Stimulated activated CD4-positive, alpha-beta T cell treated with anti-CD3 and anti-CD28 coated beads, Interleukin-15, amount 100 ng/mL, for 48 hours (primary cell): ENCODE results near the gene SEMA4D.

Source experiments
- DNase-seq, 2 donors: peaks; one replicate each; pipeline ENCODE4 v3.0.0-alpha.2; 2020; ENCODE audit warnings: low read depth in 2 of 2

Gene SEMA4D

DNA sequence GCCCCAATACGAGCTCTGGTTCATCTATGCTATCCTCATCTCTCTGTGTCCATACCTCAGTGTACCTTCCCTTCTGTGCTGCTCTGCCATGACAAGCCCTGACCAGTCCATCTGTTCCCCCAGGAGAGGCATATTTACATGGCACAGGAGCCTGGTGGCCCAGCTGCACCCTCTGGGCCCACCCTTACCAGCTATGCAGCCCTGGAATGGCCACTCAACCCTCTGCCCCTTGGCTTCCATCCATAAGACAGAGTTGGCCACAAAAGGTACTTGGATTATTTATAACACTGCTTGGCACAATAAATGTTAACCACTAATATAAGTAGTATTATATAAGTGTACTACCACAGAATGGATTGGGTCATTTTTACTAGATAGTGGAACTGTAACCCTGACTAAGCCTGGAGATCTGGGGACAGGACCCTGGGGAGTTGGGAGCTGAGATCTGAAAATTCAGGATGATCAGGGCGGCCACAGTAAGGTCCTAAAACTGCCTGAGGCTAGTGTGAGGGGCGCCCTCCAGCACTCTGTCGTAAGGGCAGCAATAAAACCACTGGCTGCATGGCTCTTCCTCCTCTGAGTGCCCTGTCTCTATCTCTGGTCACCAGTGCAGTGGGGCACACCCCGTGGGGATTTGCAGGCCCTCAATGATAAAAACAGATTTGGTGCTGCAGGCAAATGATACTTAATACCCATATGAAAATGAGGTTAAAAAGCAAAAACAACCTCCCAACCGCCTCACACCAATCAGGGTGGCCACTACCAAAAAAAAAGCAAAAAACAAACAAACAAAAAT is 65.8 kb downstream of the SEMA4D start:
- DNase-seq = no peak

DNA sequence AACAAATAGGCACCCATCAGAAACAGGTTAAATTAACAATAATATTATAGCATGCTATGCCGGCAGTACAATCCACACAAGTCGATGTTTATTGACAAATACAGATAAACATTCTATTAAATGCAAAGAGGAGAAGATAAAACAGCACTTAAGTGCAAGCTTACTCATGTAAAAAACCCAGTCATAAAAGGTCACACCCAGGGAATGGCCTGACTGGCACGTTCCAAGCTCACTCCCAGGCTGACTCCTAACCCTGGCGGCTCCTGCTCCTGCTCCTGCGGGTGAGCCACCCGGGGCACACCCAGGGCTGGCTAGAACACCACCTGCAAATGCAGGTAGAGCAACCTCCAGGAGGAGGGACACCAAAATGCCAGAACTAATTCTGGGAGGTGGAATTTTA is 66.9 kb downstream of the SEMA4D start:
- no peak for DNase-seq

DNA sequence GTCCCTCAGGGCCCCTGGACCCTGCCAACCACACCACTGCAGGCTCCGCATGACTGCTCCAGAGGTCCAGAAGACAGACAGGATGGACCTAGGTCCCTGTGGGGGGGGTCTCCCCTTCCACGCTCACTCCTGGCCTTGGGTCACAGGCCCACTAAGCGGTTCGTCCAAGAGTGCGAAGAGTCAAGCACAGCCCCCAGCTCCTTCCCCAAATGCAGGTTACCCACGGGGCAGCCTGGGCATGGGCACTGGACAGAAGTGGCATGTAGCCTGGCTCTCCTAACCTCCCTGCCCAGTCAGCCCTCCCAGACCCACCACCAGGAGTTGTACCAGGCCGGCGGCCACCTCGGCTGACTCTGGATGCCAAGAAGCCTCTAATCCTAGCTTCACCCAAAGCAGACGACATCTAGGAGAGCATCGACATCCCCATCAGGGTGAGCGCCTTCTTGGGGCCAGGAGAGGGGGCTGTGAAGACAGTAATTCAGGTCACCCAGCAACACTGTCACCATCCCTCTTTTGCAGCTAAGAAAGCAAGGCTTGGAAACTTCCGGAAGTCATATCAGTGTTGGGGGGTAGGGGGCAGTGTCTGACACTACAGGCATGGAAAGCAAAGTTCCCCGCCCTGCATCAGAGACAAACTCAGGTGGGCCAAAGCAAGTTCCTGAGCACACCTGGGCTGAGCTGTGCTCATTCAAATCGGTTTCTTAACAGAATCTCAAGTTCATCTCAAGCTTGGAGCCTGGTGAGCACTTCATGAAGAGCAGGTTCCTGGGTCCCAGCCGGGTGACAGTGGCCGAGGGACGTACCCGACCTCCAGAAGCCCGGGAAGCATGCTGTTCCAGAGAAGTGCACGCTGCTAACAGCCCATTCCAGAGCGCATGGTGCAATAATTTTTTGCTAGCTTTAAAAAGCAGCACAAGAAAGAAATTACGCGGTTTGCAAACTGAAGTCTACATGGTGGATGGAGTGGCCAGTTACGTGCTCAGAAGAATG is 68.7 kb downstream of the SEMA4D start:
- no peak for DNase-seq

DNA sequence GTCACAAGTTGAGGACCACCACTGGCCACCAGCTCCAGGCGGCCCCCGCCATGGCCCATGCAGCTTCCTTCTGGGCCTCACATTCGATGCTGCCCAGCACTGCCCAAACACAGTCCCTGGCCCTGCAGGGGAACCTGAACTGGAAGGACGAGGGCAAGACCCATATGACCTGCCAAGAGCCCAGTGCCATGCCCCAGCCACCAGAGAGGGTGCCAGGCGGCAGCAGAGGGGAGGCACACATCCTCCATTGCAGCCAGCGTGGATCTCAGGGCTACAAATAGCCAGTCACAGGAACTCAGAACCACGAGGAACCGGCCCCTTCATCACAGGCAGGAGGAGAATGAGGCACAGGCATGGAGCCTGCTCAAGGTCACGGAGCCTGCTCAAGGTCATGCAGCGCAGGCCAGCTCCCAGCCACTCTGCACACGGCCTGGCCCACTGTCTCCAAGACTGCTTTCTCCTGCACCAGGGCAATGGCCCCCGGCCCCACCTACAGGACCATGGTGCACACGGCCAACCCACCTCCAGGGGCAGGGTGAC is 69.6 kb downstream of the SEMA4D start:
- DNase-seq = no peak

DNA sequence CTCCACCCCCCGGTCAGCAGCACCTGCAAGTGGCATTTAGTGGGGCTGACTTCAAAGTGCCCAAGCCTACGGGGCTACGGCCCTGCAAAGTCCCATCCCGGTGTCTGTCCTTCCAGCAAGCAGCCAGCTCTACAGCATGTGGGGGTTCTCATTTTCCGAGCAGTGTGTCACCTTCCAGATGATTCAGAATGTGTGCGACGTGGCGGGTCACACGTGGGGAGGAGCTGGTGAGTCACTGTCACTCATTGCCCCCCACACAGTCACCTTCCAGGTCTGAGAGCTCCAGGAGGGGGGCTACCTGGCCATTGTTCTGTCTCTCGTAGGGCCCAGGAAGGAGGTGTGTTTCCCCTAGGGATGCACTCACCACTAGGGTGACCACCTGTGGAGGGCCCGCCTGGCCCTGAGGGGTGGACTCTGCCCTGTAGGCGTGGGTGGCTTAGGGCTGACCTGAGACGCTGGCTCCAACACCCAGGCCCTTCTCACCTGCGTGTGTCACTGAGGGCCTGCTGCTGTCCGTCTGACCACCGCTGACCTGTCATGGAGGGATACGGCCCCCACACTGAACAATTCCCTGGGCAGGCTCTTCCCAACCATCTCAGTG is 70.2 kb downstream of the SEMA4D start:
- peak; percentile 80 to 81 for DNase-seq

DNA sequence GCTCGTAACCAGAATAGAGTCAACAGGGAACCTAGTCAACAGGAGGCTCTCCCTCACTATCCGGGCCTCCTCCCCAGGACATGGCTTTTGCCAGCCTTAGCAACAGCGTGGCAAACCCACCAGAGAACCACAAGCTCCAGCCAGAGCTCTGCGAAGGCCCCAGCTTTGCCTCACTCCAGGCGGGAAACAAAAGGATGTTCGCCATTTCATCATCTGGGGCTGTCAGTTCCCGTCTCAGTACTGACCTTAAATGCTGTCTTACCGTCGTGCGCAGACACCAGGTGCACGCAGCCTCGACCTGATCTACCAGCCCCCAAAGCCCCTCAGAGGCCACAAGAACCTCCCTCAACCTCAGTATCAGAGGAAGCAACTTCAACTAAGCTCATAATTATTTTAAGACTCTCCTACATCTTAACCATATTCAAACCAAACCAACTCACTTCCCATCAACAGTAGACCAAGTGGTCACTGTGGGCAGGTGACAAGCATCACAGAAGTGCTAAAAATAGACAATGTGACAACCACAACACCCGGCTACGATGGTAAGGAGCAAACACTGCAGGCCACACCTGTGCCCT is 71.4 kb downstream of the SEMA4D start:
- no peak for DNase-seq

DNA sequence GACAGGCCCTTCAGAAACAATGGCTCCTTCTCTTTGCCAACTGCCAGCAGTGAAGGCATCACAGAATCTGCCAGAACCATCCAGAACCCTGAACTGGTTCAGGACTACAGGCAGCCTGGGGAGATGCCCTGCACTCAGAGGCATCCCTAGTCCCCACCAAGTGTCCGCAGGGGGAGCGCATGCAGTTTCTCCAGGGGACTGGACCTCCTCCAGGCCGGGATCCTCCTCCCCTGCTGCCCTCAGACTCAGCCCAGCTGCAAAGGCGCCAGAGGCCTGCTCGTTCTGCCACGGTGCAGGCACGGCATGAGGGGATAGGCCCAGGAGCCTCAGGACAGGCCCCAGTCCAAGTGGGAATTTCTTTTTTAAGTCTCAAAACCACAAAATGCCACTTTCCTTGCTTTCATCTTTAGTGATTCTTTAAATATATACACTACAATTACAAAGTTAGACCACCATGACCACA is 72.0 kb downstream of the SEMA4D start:
- no peak for DNase-seq

DNA sequence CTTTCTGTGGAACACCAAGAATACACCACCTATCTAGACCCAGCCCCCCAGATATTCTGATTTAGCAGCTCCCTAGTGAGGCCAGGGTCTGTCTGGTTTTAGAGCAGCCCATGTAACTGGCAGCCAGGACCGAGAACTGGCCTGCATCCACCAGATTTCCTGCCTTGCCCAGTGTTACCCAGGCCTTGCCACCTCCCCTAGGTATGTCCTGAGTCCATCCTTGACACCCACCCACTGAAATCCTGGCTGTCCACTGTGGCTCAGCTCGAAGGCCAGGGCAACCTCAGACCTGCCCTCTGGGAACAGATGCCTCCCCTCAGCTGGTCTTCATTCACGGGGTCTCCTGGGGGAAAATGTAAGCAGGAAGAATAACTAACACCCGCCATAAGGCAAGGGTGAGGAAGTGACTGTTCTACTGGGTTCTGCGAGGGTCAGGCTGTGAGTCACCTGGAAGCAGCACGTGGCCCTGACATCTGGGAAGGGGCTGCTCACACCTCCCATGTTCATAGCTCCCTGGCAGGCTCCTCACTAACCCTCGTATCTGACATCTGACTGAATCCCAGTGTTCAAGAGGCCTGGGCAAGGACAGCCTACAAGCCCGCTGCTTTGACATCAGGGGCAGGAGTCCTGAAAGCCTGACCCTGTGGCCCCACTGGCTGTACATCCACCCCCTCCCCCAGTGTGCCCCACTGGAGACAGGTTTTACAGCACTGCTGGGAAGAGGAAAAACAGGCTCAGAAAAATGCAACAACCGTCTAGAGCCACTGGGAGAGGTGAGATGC is 72.7 kb downstream of the SEMA4D start:
- no peak for DNase-seq

DNA sequence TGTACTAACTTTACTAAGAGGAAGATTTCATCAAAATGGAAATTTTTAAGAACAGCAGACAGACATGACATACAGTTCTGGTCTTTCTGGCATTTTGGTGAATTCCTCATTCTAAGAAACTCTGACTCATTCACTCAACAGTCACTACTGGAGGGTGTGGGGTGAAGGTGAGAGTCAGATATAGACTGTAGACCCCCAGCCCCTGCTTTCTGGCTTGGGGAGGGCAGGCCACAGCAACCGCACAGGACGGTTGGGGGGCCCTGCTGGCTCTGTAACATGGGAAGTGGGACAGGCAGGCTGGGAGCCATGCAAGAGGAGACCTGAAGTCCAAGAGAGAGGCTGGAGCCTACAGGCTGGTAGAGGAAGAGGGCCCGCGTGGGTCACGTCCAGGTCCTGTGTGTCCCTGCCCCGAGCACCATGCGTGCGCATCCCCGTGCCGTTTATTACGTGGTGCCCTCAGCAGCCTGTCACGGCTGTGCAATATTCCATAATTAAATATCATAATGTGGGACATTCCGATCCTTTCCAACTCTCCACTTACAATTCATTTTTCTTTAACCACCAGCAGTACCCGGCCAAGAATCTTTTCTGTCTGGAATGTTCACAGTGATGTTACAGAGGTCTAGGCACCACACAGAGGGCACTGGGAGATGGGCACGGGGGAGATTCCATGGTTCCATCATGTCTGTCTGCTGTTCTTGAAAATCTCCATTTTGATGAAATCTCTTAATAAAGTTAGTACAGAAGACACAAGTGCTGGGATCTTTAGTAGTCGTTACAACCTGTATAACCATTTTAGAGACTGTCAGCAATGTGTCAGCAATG is 75.5 kb downstream of the SEMA4D start:
- peak in 1 of 2 donors; percentile 57 for DNase-seq

DNA sequence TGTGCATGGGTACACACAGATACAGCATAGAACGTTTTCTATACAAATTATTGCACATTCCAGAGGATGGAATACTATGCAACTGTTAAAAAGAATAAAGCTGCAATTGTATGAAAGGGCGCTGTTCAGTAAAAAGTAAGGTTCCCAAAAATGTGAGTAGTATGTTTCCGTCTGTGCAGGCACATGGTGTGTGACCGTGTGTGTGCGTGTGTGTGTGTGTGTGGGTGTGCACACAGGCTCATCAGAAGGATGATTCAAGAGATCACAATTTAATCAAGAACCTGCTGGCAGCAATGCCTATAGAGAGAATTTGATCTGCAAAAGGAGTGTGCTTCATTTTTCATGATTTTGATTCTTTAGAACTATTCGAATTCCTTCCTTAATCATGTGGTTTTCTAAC is 76.3 kb downstream of the SEMA4D start:
- DNase-seq = no peak

DNA sequence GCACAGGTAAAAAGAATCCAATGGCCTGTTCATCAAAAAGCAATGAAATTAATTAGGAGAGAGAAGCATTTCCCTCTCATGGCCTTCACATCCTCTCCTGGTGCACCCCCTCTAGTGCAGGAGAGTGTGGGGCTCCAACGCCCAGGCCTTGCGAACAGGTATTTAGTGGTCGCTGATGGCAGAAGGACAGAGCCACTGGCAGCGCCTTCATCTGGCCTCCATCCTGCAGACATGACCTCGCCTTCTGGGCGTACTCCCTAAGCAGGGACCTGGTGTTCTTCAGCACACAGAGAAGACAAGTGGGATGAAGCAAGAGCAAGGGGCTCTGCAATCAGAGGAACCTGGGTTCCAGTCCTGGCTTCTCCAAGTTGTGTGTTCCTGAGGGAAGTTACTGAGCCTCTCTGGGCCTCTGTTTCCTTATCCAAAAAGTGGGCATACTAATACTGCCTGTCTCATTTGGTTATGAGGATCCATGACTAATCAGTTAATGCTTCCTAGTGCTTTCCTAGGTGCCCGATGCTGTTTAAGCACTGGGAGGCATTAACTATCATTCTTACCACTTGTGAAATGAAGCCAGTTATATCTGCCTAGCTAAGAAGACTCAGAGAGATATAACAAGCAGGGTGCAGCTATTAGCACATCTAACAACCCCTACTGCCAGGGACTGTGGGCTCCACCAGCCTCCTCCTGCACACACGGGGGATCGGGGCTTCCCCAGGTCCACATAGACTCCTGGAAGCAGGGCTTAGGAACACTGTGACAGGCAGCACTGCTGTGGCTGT is 77.3 kb downstream of the SEMA4D start:
- DNase-seq = no peak

DNA sequence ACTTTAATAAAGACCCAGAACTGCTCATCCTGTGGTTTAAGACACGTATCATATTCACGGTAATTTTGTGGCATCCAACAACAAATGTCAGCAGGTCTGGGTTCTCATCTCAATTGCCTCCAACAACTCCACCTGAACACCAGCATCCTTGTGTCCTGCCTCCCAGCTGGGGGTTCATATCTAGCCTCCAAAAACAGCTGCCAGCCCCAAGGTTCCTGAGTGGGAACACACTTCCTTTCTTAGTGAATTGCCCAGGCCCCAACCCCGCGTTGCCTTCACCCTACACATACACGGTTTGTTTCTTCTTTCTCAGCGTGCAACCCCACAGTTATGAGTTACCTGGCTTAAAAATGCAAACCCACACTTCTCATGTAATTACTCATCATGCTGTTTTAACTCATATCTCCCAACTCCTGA is 77.9 kb downstream of the SEMA4D start:
- peak in 1 of 2 donors; percentile 48 for DNase-seq

DNA sequence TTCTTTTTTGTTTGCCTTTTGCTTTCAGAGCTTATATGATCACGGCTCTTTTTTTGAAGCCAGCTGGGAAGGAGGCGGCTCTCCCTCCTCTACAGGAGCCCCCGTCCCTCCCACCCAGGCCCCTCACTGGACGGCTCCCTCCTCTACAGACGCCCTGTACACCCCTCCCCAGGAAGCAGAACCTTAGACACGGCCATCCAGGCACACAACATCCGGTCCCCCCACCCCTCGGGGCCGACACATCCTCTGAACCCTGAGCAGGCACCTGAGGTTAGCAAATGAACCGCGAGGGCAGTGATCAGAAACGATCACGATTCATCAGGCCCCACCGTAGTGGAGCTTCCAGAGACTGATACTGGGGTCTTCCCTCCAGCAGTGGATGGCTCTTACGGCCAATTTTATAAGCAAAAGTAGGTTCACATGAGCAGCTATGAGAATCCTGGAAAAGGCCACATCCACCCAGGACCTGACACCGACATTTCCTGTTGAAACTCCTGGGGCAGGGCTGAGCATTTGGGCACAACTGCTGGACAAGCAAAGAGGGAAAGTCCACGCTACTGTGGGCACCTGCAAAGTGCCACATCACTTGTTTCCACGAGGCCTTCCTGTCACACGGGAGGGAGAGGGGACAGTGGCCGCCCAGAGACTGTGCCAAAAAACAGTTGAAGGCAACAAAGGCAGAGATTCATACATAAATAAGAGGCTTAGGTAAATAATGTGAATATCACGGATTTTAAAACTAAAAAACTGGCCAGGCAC is 78.9 kb downstream of the SEMA4D start:
- DNase-seq = peak; percentile 67 to 68

DNA sequence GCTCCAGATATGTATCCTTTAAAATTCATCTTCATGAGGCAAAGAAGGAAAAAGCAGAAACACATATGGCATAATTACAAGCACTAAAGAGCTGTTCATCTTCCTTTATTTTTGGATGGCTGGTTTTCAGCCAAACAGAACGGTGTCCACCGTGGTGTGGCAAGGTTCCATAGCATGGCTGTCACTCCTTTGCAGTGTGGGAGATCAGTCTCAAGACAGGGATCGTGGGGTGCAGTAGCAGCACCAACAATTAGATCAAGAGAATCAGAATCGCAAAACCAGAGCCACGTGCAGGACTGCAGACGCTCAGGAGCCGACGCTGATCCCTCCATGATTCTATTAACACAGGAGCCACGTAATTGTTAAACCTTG is 79.5 kb downstream of the SEMA4D start:
- DNase-seq = no peak

DNA sequence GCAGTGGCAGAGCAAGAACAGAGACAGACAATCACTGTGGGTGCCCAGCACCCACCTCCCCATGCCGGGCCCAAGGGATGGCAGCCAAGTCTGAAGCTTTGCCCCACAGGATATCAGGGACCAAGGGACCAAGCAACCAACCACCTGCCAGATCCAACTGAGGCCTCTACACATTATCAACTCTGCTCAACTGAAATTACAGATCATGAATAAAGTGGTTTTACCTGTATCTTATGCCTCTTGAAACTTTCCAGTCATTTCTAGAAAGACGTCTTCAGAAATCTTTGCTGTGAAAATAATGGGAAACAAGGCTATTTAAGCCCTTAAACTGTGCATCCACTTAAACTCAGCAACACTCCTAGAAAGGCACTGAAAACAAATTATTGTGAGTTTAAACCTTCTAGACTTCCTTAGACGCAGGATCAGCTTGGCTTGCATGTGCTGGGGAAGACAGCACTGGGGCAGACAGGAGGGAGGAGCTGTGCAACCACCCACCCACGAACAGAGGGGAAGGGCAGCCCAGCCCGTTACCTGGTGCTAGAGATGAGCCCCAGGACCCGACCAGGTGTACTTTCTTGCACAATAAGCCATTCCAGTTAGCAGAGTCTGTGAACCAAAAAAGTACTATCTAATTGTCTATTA is 80.0 kb downstream of the SEMA4D start:
- DNase-seq = no peak

DNA sequence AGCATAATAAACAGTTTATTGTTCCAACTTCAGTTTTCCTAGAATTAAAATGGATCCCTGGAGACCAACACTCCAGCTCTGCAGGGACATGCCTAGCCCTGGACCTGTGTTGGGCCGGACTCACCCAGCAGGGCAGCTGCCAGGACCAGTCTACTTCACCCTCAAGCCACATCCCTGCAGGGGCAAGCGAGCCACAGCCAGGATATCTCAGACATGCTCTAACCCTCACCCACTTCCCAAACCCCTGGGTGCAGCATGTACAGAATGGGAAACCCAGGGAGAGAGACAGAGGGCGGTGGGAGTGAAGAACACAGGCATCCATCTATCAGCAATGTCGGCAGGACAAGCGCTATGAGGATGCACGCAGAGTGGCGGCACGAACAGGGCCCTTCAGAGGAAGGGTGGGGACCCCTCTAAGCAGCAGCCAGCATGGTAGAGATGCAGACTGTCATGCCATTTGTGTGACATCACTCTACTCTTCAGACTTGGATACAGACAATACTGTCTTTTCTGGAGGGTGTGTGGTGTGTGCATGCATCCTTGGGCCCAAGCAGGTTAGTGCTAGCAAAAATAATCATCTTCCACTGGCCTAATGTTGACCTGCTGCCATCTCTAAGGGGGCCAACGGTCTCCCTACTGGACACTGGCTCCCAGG is 83.1 kb downstream of the SEMA4D start:
- DNase-seq = no peak

DNA sequence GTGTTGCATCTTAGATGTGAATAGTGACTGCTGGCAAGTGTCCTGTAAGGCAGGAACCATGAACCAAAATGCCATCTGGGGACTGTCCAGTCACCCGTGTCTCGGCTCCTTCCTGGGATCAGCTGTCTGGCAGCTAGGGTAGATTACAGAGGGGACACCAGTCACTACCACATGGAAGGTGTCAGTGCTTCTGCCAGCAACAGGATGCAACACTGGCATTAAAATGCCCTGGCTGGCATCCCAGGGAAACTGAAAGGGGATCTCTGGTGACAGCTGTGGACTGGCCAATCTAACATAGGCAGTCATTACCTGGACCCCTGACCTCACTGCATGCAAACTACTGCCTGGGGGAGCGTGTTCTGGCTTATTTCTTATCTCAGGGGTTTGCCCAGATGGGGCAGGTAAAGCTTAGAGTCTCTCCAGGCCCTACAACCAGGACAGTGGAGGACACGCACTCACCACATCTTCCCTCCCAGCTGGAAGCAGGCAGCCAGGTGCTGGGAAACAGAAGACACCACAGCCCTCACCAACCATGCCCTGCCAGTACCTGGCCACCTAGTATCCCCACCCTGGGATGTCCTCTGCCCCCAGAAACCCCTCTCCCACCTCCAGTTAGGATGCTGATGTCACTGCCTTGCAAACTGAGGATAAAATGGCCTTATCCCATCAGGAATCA is 83.8 kb downstream of the SEMA4D start:
- DNase-seq = no peak
